Esophagus muscularis mucosa (tissue), 3 donors: ENCODE results near the gene STXBP6.

ENCODE experiments used
- POLR2A ChIP-seq: fragments of 450-650 bp; IDR thresholded peaks from one replicate; pipeline ENCODE4 v1.6.1; 2017; ENCODE audit warnings: antibody characterized with exemption, moderate library complexity, mild to moderate bottlenecking, low read depth
- TF ChIP-seq, protein P1 (sequence below), 3 experiments: fragments of 200-600 bp in 2 of 3; fragments of 450-650 bp in 1 of 3; sonication (generic) in 2 of 3; IDR thresholded peaks; one replicate each; pipeline ENCODE4 v1.5.1; 2017 to 2019; ENCODE audit warnings: antibody characterized with exemption in 3 of 3, mild to moderate bottlenecking in 2 of 3, moderate library complexity in 1 of 3

DNA sequence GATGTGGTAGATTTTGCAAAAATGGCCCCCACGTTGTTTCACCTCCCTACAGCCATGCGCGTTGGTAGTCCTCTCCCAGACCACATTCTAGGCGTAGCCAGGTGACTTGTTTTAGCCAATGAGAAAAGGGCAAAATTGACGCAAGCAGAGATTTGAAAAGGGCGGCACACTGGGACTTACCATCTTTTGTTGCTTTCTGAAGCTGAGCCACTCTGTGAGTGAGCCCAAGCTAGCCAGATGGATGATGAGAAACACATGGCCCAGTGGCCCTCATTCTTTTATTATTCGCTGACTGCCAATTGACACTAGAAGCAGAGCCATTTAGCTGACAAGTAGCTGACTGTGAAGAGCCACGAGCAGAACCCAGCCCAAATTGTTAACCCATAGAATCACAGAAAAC lies 274.0 kb downstream of the STXBP6 start:
- TF ChIP-seq, protein P1, sequence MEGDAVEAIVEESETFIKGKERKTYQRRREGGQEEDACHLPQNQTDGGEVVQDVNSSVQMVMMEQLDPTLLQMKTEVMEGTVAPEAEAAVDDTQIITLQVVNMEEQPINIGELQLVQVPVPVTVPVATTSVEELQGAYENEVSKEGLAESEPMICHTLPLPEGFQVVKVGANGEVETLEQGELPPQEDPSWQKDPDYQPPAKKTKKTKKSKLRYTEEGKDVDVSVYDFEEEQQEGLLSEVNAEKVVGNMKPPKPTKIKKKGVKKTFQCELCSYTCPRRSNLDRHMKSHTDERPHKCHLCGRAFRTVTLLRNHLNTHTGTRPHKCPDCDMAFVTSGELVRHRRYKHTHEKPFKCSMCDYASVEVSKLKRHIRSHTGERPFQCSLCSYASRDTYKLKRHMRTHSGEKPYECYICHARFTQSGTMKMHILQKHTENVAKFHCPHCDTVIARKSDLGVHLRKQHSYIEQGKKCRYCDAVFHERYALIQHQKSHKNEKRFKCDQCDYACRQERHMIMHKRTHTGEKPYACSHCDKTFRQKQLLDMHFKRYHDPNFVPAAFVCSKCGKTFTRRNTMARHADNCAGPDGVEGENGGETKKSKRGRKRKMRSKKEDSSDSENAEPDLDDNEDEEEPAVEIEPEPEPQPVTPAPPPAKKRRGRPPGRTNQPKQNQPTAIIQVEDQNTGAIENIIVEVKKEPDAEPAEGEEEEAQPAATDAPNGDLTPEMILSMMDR (IDR thresholded peaks at IDR 0.05) = no peak
- TF ChIP-seq POLR2A = no peak
